ENCODE measurements around the gene ADAT2. TPM values are rescaled to one million over a fixed set of nuclear protein-coding genes. Genes with fewer than 3 reads are reported as not detected.
"Not testable (repeated sequence)": the region's sequence is repeated elsewhere in the genome, so short reads cannot be mapped to it uniquely, and the experiment has no call there.

The ADAT2 gene
- 10 to 100 TPM; 12.7 to 27.9 (median 14.0) TPM for polyA plus RNA-seq (ENCODE audit: insufficient read length in 3 of 3)
- long read RNA-seq, donor 1, partial matches to known transcripts = 0 of 1 reads
- long read RNA-seq, donor 1, other reads (novel, unspliced or antisense) = 0 of 1 reads
- long read RNA-seq, donor 2, partial matches to known transcripts = 0 of 1 reads
- long read RNA-seq, donor 2, other reads (novel, unspliced or antisense) = 0 of 1 reads
- long read RNA-seq, donor 3, partial matches to known transcripts = 13 of 15 reads
- long read RNA-seq, donor 3, other reads (novel, unspliced or antisense) = 0 of 15 reads
- long read RNA-seq, donor 4, full-length matches to known transcripts = 5 of 5 reads
- long read RNA-seq, donor 4, partial matches to known transcripts = 0 of 5 reads
- long read RNA-seq, donor 4, other reads (novel, unspliced or antisense) = 0 of 5 reads
- long read RNA-seq, donor 5 = 0 reads
- long read RNA-seq, donor 6, partial matches to known transcripts = 0 of 7 reads
- long read RNA-seq, donor 6, other reads (novel, unspliced or antisense) = 6 of 7 reads
- long read RNA-seq, donor 7 = 0 reads
- long read RNA-seq, donor 8 = 0 reads
- long read RNA-seq, donor 9, full-length matches to known transcripts = 2 of 2 reads
- long read RNA-seq, donor 9, partial matches to known transcripts = 0 of 2 reads
- long read RNA-seq, donor 9, other reads (novel, unspliced or antisense) = 0 of 2 reads
- long read RNA-seq, donor 10, partial matches to known transcripts = 0 of 4 reads
- long read RNA-seq, donor 10, other reads (novel, unspliced or antisense) = 0 of 4 reads
- long read RNA-seq, donor 11, full-length matches to known transcripts = 2 of 2 reads
- long read RNA-seq, donor 11, partial matches to known transcripts = 0 of 2 reads
- long read RNA-seq, donor 11, other reads (novel, unspliced or antisense) = 0 of 2 reads
- long read RNA-seq, donor 12, full-length matches to known transcripts = 1 of 11 reads
- long read RNA-seq, donor 12, partial matches to known transcripts = 10 of 11 reads
- long read RNA-seq, donor 12, other reads (novel, unspliced or antisense) = 0 of 11 reads
- long read RNA-seq, donor 13 = 0 reads
- long read RNA-seq, donor 14 = 0 reads
- long read RNA-seq, donor 15, full-length matches to known transcripts = 2 of 2 reads
- long read RNA-seq, donor 15, partial matches to known transcripts = 0 of 2 reads
- long read RNA-seq, donor 15, other reads (novel, unspliced or antisense) = 0 of 2 reads
- long read RNA-seq, donor 16, full-length matches to known transcripts = 7 of 29 reads
- long read RNA-seq, donor 16, partial matches to known transcripts = 22 of 29 reads
- long read RNA-seq, donor 16, other reads (novel, unspliced or antisense) = 0 of 29 reads

- peak; percentile 62 to 91 (median 88) for DNase-seq (ENCODE audit: extremely low read depth in 1 of 11, low read depth in 9 of 11, low spot score in 4 of 11)
These were observed at the start of gene ADAT2, which contains the start of gene PEX3 for GRCh38 chr6:143450453-143451371. Gene ADAT2, minus strand, starts transcription at chr6:143450695. Its CDS starts 37 bp downstream, at chr6:143450658. Gene PEX3, plus strand, starts transcription at chr6:143450805. Its CDS starts 238 bp downstream, at chr6:143451043.

GRCh38 chr6:143498428-143498827 is 47.9 kb upstream of the ADAT2 start:
- no peak for DNase-seq (ENCODE audit: extremely low read depth in 1 of 11, low read depth in 9 of 11, low spot score in 4 of 11)

DNA sequence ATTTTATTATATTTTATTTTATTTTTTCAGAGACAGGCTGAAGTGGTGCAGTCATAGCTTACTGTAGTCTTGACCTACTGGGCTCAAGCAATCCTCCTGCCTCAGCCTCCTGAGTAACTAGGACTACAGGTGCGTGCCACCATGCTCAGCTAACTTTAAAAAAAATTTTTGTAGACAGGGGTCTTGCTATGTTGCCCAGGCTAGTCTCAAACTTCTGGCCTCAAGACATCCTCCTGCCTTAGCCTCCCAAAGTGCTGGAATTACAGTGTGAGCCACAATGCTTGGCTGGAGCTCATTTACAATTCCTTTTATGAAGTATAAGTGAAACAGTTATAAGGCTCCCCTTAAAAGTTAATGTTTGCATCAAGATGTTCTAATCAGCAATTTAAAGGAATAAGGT is 46.5 kb upstream of the ADAT2 start:
- no peak for DNase-seq (ENCODE audit: extremely low read depth in 1 of 11, low read depth in 9 of 11, low spot score in 4 of 11)

GRCh38 chr6:143490775-143491174 is 40.3 kb upstream of the ADAT2 start:
- DNase-seq (ENCODE audit: extremely low read depth in 1 of 11, low read depth in 9 of 11, low spot score in 4 of 11) = no peak

- no peak for DNase-seq (ENCODE audit: extremely low read depth in 1 of 11, low read depth in 9 of 11, low spot score in 4 of 11)
These were observed 39.7 kb upstream of the ADAT2 start for GRCh38 chr6:143490244-143490643.

- no peak for DNase-seq (ENCODE audit: extremely low read depth in 1 of 11, low read depth in 9 of 11, low spot score in 4 of 11)
These were observed 36.3 kb upstream of the ADAT2 start for GRCh38 chr6:143486752-143487151.

DNA sequence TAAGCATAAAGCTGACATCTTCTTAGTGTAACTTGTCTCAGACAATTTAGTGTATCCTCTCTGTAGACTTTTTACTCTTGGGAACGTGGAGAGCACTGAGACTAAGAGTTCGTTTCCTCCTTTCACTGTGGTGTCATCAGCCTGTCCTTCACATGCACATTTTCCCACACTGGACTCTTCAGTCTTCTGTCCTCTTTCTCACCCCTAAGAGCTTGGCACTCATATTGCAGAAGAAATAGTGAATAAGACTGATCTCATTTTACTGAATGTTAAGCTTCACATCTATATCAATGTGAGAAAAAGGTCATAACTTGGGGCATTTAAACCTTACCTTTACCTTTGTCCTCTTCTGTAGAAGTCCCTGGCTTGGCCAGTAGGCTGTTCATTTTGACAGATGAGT is 35.5 kb upstream of the ADAT2 start:
- no peak for DNase-seq (ENCODE audit: extremely low read depth in 1 of 11, low read depth in 9 of 11, low spot score in 4 of 11)

DNA sequence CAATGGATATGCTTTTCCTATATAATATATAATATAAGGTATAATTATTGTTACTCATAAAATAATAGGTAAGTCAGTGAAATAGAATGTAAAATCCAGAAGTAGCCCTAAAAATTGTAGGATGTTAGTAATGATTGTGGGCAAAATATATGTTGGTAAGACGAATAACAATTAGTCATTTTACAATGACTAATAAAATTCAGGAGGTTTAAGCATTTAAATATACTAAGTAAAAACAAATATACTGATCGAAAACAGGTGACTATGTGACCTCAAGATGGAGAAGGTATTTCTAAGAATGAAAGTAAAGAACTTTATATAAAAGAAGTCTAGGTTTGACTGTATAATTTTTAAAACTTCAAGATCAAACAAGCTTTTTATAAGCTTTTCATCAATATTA is 32.1 kb upstream of the ADAT2 start:
- DNase-seq (ENCODE audit: extremely low read depth in 1 of 11, low read depth in 9 of 11, low spot score in 4 of 11) = no peak

DNA sequence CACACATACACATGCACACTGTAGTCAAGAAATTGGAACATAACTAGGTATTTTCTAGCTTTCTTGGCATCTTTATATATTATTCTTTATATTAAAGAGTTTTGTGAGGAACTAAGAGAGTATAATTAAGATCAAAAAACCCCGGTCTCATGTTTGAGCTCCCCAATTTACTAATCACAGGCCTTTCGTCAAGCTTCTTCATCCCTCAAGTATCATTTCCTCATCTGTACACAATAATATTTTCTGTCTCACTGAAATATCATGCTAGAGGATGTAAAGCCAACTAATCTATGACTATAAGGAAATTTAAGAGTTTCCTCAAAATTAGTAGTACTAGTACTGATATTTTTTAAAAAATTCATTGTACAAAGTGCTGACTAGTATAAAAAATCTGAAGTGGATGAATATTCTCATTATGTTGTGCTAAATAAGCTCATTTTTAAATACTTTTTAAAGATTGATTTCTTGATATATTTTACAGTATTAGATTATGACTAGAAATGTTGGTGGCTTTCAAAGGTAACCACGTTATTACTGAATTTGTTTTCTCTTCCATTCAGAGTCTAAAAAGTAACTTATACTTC is 28.1 kb upstream of the ADAT2 start:
- DNase-seq (ENCODE audit: extremely low read depth in 1 of 11, low read depth in 9 of 11, low spot score in 4 of 11) = no peak

DNA sequence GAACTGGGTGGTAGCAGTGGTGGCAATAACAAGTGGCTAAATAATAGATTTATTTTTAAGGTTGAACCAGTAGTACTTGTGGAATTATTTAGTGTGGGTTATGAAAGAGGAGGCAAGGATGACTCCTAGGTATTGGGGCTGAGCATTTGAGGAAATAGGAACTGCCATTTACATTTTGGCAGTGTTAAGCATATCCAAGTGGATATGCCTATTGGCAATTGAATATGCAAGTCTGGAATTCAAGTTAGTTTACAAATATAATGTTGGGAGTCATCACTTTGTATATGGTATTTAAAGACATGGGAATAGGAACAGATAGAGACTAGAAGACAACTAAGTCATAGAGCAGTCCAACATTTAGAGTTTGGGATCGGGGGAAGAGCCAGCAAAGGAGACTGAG is 26.1 kb upstream of the ADAT2 start:
- DNase-seq (ENCODE audit: extremely low read depth in 1 of 11, low read depth in 9 of 11, low spot score in 4 of 11) = no peak

DNA sequence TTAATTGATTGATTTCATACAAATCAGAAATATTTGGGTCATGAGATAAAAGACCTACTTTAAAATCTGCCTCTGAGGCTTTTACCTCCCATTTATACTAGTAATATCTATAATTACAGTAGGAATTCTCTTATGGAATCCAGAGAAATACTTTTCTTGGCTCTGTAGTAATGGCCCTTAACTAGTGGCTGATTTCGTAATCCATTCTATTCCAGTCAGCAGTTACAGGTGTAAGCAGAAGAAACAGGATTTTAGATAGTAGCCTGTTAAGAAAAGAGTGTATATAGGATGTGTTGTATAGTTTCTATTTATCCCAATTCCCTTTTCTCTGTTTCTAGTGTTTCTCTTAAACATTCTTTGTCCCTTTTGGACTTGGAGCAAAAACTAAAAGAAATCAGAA is 21.3 kb upstream of the ADAT2 start:
- no peak for DNase-seq (ENCODE audit: extremely low read depth in 1 of 11, low read depth in 9 of 11, low spot score in 4 of 11)

- DNase-seq (ENCODE audit: extremely low read depth in 1 of 11, low read depth in 9 of 11, low spot score in 4 of 11) = not testable (repeated sequence)
These were observed 18.3 kb upstream of the ADAT2 start for GRCh38 chr6:143468823-143469222.

- DNase-seq (ENCODE audit: extremely low read depth in 1 of 11, low read depth in 9 of 11, low spot score in 4 of 11) = no peak
These were observed 17.5 kb upstream of the ADAT2 start for GRCh38 chr6:143468026-143468425.

- no peak for DNase-seq (ENCODE audit: extremely low read depth in 1 of 11, low read depth in 9 of 11, low spot score in 4 of 11)
These were observed 15.1 kb upstream of the ADAT2 start for GRCh38 chr6:143465546-143465945.

DNA sequence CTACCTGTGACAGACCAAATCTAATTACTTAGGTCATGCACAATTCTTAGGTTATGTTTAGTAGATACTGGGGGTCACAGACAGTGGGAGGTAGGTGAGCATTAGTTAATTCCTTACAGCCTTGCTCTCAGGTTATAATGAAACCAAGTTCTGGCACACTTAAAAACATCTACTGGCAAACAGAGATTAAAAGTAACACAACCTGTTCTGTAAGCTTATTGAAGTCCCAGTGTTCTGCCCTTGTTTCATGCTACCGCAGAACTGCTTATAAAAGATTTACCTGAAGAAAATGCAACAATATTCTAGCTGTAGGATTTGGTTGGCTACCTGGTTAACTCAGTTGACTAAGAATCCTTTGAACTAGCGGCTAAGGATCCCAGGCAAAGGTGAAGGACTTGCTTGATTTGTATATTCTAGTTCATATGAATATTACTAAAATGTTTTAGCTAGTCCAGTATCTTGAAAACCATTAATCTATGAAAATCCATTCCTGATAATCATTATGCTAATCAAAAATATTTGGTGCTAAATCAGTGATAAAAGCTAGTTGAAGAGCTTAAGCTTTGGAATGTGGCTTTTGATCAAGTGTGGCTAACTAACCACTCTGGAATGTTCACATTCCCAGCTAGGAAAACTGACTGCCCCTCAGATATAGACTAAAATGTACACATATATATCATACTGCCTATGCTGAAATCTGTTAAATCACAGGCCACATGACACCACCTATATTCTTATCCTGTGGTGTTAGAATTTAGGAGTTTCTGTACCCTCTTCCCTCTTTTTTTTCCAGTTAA is 7.3 kb upstream of the ADAT2 start:
- DNase-seq (ENCODE audit: extremely low read depth in 1 of 11, low read depth in 9 of 11, low spot score in 4 of 11) = peak in 2 of 11 donors; percentile 4 to 20

GRCh38 chr6:143451531-143451930 is 1.0 kb upstream of the ADAT2 start:
- DNase-seq (ENCODE audit: extremely low read depth in 1 of 11, low read depth in 9 of 11, low spot score in 4 of 11) = no peak
